A375 (cell line): ENCODE results near the gene SOX6. TPM values are rescaled to one million over a fixed set of nuclear protein-coding genes. Genes with fewer than 3 reads are reported as not detected.

Experiments
- total RNA-seq: library from RNA; depleted of rRNA; stranded (reverse); fragments of >200 nt; shearing (Covaris generic); gene quantifications from 2 replicates; pipeline ENCODE4 v1.2.3, GENCODE V29; 2014; rRNA removed

Gene SOX6
- 5.4 and 13.0 TPM in 2 replicates for total RNA-seq

DNA sequence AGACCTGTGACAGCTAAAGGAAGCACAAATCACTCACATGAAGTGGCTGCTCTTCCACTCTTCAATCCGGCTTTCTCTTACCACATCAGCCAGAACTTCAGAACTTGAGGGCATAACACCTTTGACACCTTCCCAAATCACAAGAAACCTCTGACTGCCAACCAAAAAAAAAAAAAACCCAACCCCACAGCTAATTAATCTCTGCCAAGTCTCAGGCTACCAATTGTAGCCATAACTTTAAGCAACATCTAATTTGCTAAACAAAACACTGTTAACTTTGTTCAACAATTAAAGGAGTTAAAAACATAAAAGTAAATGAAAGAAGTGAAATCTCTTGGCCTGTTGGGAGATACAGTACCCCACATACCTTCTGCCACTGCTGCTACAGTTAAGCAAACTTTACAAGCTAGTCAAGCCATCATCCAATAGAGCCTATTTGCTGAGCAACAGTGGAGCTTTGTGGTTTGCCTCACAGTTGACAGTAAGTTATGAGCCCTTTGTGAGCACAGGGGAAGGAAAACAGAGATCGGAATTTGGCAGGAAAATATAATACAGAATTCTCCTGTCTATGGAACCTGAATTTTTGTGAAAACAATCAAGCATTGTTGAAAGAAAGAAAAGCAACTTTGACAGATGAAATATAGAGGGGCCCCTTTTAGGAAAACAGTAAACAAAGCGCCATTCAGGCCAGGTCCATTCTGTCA lies at the start of gene SOX6:
Gene SOX6 (minus strand): TSS at position 490 of the 704 bp plus-strand sequence. CDS start 15,298 bp downstream, outside the sequence.

